A673 (cell line): ENCODE results near the gene VTA1.

Experiments used
- EZH2 ChIP-seq: fragments of 200-600 bp; sonication (generic); IDR thresholded peaks from 2 replicates; pipeline ENCODE4 v1.6.1; 2017; ENCODE audit warnings: borderline replicate concordance, low read depth, mild to moderate bottlenecking, mixed read lengths, antibody characterized with exemption, low read length; ENCODE audit not compliant: poor library complexity, severe bottlenecking
- TF ChIP-seq, protein P1 (sequence below): fragments of 300-800, 200-600 bp; sonication (generic); conservative IDR thresholded peaks from 2 replicates; pipeline ENCODE4 v1.5.1; 2017; ENCODE audit warnings: low read depth, mild to moderate bottlenecking, antibody characterized with exemption, low read length, moderate library complexity, mixed read lengths

DNA sequence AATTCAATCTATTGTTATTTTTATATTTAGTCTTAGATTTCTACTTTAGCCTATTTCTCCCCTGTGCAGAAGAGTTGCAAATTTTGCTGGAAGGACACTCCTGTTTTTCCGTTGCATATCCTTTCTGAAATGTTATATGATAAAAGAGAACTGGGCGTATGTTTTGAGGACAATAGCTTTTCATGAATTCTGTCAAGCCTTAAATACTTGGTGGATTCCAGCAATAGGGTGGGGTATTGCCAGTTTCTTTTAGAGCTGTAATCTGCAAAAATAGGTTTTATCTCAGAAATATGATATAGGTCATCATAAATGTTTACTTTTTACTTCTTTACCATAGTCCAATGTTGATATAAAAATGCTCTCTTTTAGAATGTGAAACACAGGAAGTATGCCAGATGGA is 42.0 kb downstream of the VTA1 start:
- TF ChIP-seq, protein P1, sequence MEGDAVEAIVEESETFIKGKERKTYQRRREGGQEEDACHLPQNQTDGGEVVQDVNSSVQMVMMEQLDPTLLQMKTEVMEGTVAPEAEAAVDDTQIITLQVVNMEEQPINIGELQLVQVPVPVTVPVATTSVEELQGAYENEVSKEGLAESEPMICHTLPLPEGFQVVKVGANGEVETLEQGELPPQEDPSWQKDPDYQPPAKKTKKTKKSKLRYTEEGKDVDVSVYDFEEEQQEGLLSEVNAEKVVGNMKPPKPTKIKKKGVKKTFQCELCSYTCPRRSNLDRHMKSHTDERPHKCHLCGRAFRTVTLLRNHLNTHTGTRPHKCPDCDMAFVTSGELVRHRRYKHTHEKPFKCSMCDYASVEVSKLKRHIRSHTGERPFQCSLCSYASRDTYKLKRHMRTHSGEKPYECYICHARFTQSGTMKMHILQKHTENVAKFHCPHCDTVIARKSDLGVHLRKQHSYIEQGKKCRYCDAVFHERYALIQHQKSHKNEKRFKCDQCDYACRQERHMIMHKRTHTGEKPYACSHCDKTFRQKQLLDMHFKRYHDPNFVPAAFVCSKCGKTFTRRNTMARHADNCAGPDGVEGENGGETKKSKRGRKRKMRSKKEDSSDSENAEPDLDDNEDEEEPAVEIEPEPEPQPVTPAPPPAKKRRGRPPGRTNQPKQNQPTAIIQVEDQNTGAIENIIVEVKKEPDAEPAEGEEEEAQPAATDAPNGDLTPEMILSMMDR = no peak
- TF ChIP-seq EZH2 = no peak
